ENCODE measurements around the gene MACROH2A1.

Gene MACROH2A1

GRCh38 chr5:135394095-135394494, 4.9 kb downstream of the MACROH2A1 start:
- DNase-seq, result no peak
- H3K9me2 ChIP-seq (replicated peaks; ENCODE audit: insufficient read depth, low read length), result no peaks in the 10 kb centered on the region
- peaks cover 11% of the 10 kb centered on the region for H3F3A ChIP-seq (ENCODE audit: insufficient read depth, low read length)
- no peak overlapping the region for H3K27ac ChIP-seq (ENCODE audit: low read length)
- peaks cover 8% of the 10 kb centered on the region for H3K36me3 ChIP-seq (replicated peaks; ENCODE audit: insufficient read depth, low read length)
- H3K27me3 ChIP-seq (replicated peaks; ENCODE audit: insufficient read depth, low read length), result no peaks in the 10 kb centered on the region
- no peak overlapping the region for H2AFZ ChIP-seq (ENCODE audit: low read length)
- no peak overlapping the region for H3K9ac ChIP-seq (ENCODE audit: low read length)
- TF ChIP-seq EZH2phosphoT487 (IDR thresholded peaks at IDR 0.05; ENCODE audit: low read length) (no peak), EZH2 (optimal IDR thresholded peaks at IDR 0.05; ENCODE audit: low read depth, low read length) (no peak), CTCF (IDR thresholded peaks at IDR 0.05; ENCODE audit: low read length) (no peak)
- peaks cover 59% of the 10 kb centered on the region for H3K4me1 ChIP-seq (ENCODE audit: low read length)
- H4K20me1 ChIP-seq (ENCODE audit: insufficient read depth, low read length), result peaks cover 88% of the 10 kb centered on the region
- H3K4me3 ChIP-seq (ENCODE audit: low read length), result no peak overlapping the region
- no peaks in the 10 kb centered on the region for H3K9me3 ChIP-seq (replicated peaks; ENCODE audit: insufficient read depth, low read length)
- no peak overlapping the region for H3K4me2 ChIP-seq (ENCODE audit: low read depth, low read length)
- peaks cover 96% of the 10 kb centered on the region for H3K79me2 ChIP-seq (ENCODE audit: low read length)

- peaks cover 92% of the 10 kb centered on the region for H4K20me1 ChIP-seq (ENCODE audit: insufficient read depth, low read length)
- no peaks in the 10 kb centered on the region for H3K9me2 ChIP-seq (replicated peaks; ENCODE audit: insufficient read depth, low read length)
- H3K9me3 ChIP-seq (replicated peaks; ENCODE audit: insufficient read depth, low read length), result no peaks in the 10 kb centered on the region
- peaks cover 11% of the 10 kb centered on the region for H3F3A ChIP-seq (ENCODE audit: insufficient read depth, low read length)
- H3K9ac ChIP-seq (ENCODE audit: low read length), result no peak overlapping the region
- no peak overlapping the region for H3K4me2 ChIP-seq (ENCODE audit: low read depth, low read length)
- no peak overlapping the region for H3K4me3 ChIP-seq (ENCODE audit: low read length)
- H3K36me3 ChIP-seq (replicated peaks; ENCODE audit: insufficient read depth, low read length), result peaks cover 8% of the 10 kb centered on the region
- peaks cover 59% of the 10 kb centered on the region for H3K4me1 ChIP-seq (ENCODE audit: low read length)
- no peak overlapping the region for H2AFZ ChIP-seq (ENCODE audit: low read length)
- H3K27ac ChIP-seq (ENCODE audit: low read length), result no peak overlapping the region
- no peak for TF ChIP-seq EZH2phosphoT487 (IDR thresholded peaks at IDR 0.05; ENCODE audit: low read length)
- TF ChIP-seq EZH2 (optimal IDR thresholded peaks at IDR 0.05; ENCODE audit: low read depth, low read length), result no peak
- TF ChIP-seq CTCF (IDR thresholded peaks at IDR 0.05; ENCODE audit: low read length), result no peak
- peaks cover 100% of the 10 kb centered on the region for H3K79me2 ChIP-seq (ENCODE audit: low read length)
- H3K27me3 ChIP-seq (replicated peaks; ENCODE audit: insufficient read depth, low read length), result no peaks in the 10 kb centered on the region
- no peak for DNase-seq
Observed at GRCh38 chr5:135393691-135394090, 5.3 kb downstream of the MACROH2A1 start.

- Histone ChIP-seq H4K20me1 (ENCODE audit: insufficient read depth, low read length) (peaks cover 96% of the 10 kb centered on the region), H3F3A (ENCODE audit: insufficient read depth, low read length) (peaks cover 6% of the 10 kb centered on the region; the same call in 1 of the 2 replicates), H3K9ac (ENCODE audit: low read length) (no peak overlapping the region), H3K27ac (ENCODE audit: low read length) (no peak overlapping the region), H3K4me1 (ENCODE audit: low read length) (peaks cover 59% of the 10 kb centered on the region), H3K4me3 (ENCODE audit: low read length) (no peak overlapping the region), H3K27me3 (replicated peaks; ENCODE audit: insufficient read depth, low read length) (no peaks in the 10 kb centered on the region), H3K9me2 (replicated peaks; ENCODE audit: insufficient read depth, low read length) (no peaks in the 10 kb centered on the region), H3K9me3 (replicated peaks; ENCODE audit: insufficient read depth, low read length) (no peaks in the 10 kb centered on the region), H3K4me2 (ENCODE audit: low read depth, low read length) (no peak overlapping the region), H3K79me2 (ENCODE audit: low read length) (peaks cover 100% of the 10 kb centered on the region), H2AFZ (ENCODE audit: low read length) (no peak overlapping the region), H3K36me3 (replicated peaks; ENCODE audit: insufficient read depth, low read length) (peaks cover 12% of the 10 kb centered on the region)
- no peak for DNase-seq
- TF ChIP-seq EZH2 (optimal IDR thresholded peaks at IDR 0.05; ENCODE audit: low read depth, low read length) (no peak), CTCF (IDR thresholded peaks at IDR 0.05; ENCODE audit: low read length) (no peak), EZH2phosphoT487 (IDR thresholded peaks at IDR 0.05; ENCODE audit: low read length) (no peak)
Observed at GRCh38 chr5:135393229-135393628, 5.8 kb downstream of the MACROH2A1 start.
